Suprapubic skin (tissue), 4 donors: Measurements from ENCODE around the gene HAPLN1. TPM values are rescaled to one million over a fixed set of nuclear protein-coding genes. Genes with fewer than 3 reads are reported as not detected.

Experiments used
- DNase-seq, 2 donors: peaks; one replicate each; pipeline ENCODE4 v3.0.0-alpha.2; 2019; ENCODE audit warnings: low spot score in 2 of 2
- H3K27ac ChIP-seq: fragments of 200-600 bp; sonication (generic); one replicate; pipeline ENCODE4 v1.5.1; 2019
- H3K27me3 ChIP-seq: fragments of 200-600 bp; sonication (generic); one replicate; pipeline ENCODE4 v1.5.1; 2019
- H3K36me3 ChIP-seq: fragments of 200-600 bp; sonication (generic); one replicate; pipeline ENCODE4 v1.5.1; 2019
- H3K4me1 ChIP-seq: fragments of 200-600 bp; sonication (generic); one replicate; pipeline ENCODE4 v1.5.1; 2019
- H3K4me3 ChIP-seq: fragments of 200-600 bp; sonication (generic); one replicate; pipeline ENCODE4 v1.5.1; 2019; ENCODE audit warnings: mild to moderate bottlenecking
- H3K9me3 ChIP-seq: fragments of 200-600 bp; sonication (generic); one replicate; pipeline ENCODE4 v1.5.1; 2019
- CTCF ChIP-seq, 2 donors: fragments of 200-600 bp in 1 of 2; fragments of 450-650 bp in 1 of 2; sonication (generic) in 1 of 2; IDR thresholded peaks; one replicate each; pipeline ENCODE4 v1.5.1; 2016 to 2019; ENCODE audit warnings: antibody characterized with exemption in 2 of 2, mild to moderate bottlenecking in 1 of 2, moderate library complexity in 1 of 2
- EP300 ChIP-seq: sonication (generic); formaldehyde crosslinking; IDR thresholded peaks from one replicate; pipeline ENCODE4 v1.6.1; 2017; ENCODE audit warnings: antibody characterized with exemption
- POLR2A ChIP-seq, 2 donors: fragments of 450-650 bp; IDR thresholded peaks; one replicate each; pipeline ENCODE4 v1.6.1; 2017; ENCODE audit warnings: antibody characterized with exemption in 2 of 2, mild to moderate bottlenecking in 2 of 2, moderate library complexity in 2 of 2
- POLR2AphosphoS5 ChIP-seq, 3 donors: sonication (generic); formaldehyde crosslinking; IDR thresholded peaks; one replicate each; pipeline ENCODE4 v1.6.1; 2017; ENCODE audit warnings: antibody characterized with exemption in 3 of 3
- WGBS: methylation state at CpG from one replicate; pipeline ENCODE4 v1.1.5; 2018; 5-methylcytosine and 5-hydroxymethylcytosine counted together
- total RNA-seq, 4 donors: library from RNA; depleted of rRNA; stranded (reverse); fragments of >200 nt; gene quantifications; one replicate each; pipeline ENCODE4 v1.1.0, GENCODE V29; 2016

HAPLN1 gene
- total RNA-seq, 4 donors from 2014 or later: 0.42 TPM; not detected in 3

DNA sequence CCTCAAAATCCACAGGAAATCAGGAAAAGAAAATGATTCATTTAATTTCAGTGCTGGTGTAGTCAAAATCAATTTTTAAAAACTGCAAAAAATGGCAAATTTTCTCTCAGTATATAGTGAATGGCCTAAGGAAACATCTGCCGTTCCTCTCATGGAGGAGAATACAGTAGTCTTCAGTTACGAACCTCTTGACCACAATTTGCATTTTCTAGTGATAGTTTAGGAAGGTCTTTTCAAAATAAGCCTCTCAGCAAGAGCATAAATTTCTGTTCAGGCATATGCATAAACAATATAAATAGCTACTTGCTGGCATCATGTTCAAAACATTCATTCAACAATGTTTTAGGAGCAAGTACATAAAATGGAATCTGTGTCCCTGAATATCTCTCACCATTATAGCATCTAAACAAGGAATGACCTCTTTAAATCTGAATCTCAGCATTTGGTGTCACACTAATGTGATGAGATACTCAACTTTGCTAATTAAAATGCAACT, 33.5 kb downstream of the HAPLN1 start:
- H3K27me3 ChIP-seq: no peaks in the 10 kb centered on the region
- TF ChIP-seq POLR2AphosphoS5 (IDR thresholded peaks at IDR 0.05) (no peak), EP300 (no peak), POLR2A (IDR thresholded peaks at IDR 0.05) (no peak), CTCF (IDR thresholded peaks at IDR 0.05) (no peak)
- DNase-seq: no peak
- H3K4me3 ChIP-seq: no peak overlapping the region
- no peaks in the 10 kb centered on the region for H3K9me3 ChIP-seq
- 62% methylated on average over 2 of the region's 2 CpGs for WGBS
- no peaks in the 10 kb centered on the region for H3K36me3 ChIP-seq
- no peaks in the 10 kb centered on the region for H3K4me1 ChIP-seq
- no peak overlapping the region for H3K27ac ChIP-seq

- H3K27me3 ChIP-seq: no peaks in the 10 kb centered on the region
- H3K4me1 ChIP-seq: no peaks in the 10 kb centered on the region
- no peak overlapping the region for H3K4me3 ChIP-seq
- WGBS: 45% methylated on average over 2 of the region's 2 CpGs
- no peaks in the 10 kb centered on the region for H3K9me3 ChIP-seq
- H3K36me3 ChIP-seq: no peaks in the 10 kb centered on the region
- no peak overlapping the region for H3K27ac ChIP-seq
- no peak for DNase-seq
- TF ChIP-seq POLR2A (IDR thresholded peaks at IDR 0.05) (no peak), EP300 (no peak), CTCF (IDR thresholded peaks at IDR 0.05) (no peak), POLR2AphosphoS5 (IDR thresholded peaks at IDR 0.05) (no peak)
Observed at GRCh38 chr5:83686251-83686650, 34.4 kb downstream of the HAPLN1 start.

GRCh38 chr5:83683836-83684235, 36.8 kb downstream of the HAPLN1 start:
- Histone ChIP-seq H3K27ac (no peak overlapping the region), H3K9me3 (no peaks in the 10 kb centered on the region), H3K4me1 (no peaks in the 10 kb centered on the region), H3K4me3 (no peak overlapping the region), H3K36me3 (no peaks in the 10 kb centered on the region), H3K27me3 (no peaks in the 10 kb centered on the region)
- no peak for TF ChIP-seq CTCF (IDR thresholded peaks at IDR 0.05)
- no peak for TF ChIP-seq EP300
- TF ChIP-seq POLR2A (IDR thresholded peaks at IDR 0.05): no peak
- no peak for TF ChIP-seq POLR2AphosphoS5 (IDR thresholded peaks at IDR 0.05)
- WGBS: 79% methylated on average over 2 of the region's 2 CpGs
- DNase-seq: no peak

DNA sequence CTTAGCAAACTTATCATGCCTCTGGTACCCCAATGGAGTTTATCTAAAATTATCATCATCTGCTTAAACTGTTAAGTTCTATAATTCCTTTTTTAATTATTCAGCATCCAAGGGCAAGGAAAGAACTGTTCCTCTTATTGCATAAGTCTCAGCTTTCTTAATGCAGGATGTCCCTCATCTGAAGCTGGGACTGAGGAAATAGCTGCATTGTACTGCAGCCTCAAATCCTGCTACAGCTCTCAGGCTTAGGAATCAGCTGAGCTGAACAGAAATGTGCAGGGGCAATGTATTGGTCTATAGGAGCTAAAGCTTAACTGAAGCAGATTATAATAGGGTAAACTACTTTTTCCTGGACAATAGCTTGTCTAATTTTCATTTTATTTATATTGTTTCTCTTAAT, 48.0 kb downstream of the HAPLN1 start:
- H3K4me3 ChIP-seq: no peak overlapping the region
- H3K9me3 ChIP-seq: no peaks in the 10 kb centered on the region
- H3K36me3 ChIP-seq: no peaks in the 10 kb centered on the region
- H3K4me1 ChIP-seq: no peaks in the 10 kb centered on the region
- H3K27me3 ChIP-seq: no peaks in the 10 kb centered on the region
- H3K27ac ChIP-seq: no peak overlapping the region
- no peak for DNase-seq
- TF ChIP-seq POLR2AphosphoS5 (IDR thresholded peaks at IDR 0.05) (no peak), EP300 (no peak), POLR2A (IDR thresholded peaks at IDR 0.05) (no peak), CTCF (IDR thresholded peaks at IDR 0.05) (no peak)

GRCh38 chr5:83672158-83672557, 48.5 kb downstream of the HAPLN1 start:
- Histone ChIP-seq H3K4me3 (no peak overlapping the region), H3K9me3 (no peaks in the 10 kb centered on the region), H3K27ac (no peak overlapping the region), H3K27me3 (no peaks in the 10 kb centered on the region), H3K36me3 (no peaks in the 10 kb centered on the region), H3K4me1 (no peaks in the 10 kb centered on the region)
- WGBS: 82% methylated on average over 2 of the region's 2 CpGs
- no peak for TF ChIP-seq CTCF (IDR thresholded peaks at IDR 0.05)
- TF ChIP-seq POLR2A (IDR thresholded peaks at IDR 0.05): no peak
- no peak for TF ChIP-seq EP300
- TF ChIP-seq POLR2AphosphoS5 (IDR thresholded peaks at IDR 0.05): no peak
- DNase-seq: no peak
